Fibroblast of lung (primary cell): ENCODE data around the gene TAF1D.

Source experiments
- CTCF ChIP-seq, 2 donors: IDR thresholded peaks in 1 of 2; conservative IDR thresholded peaks in 1 of 2; 1 replicate in 1 of 2; 2 replicates in 1 of 2; pipeline ENCODE4 v1.5.1; 2011 to 2012; ENCODE audit warnings: low read length in 2 of 2, control low read depth in 1 of 2, inconsistent platforms in 1 of 2, low read depth in 1 of 2, mild to moderate bottlenecking in 1 of 2
- EZH2 ChIP-seq: IDR thresholded peaks from 2 replicates; pipeline ENCODE4 v1.5.1; 2012; ENCODE audit warnings: low read length, control low read depth, mild to moderate bottlenecking; ENCODE audit errors: missing control alignments

GRCh38 chr11:93744669-93745004 lies 3.3 kb upstream of the TAF1D start:
- no peak for TF ChIP-seq CTCF (conservative IDR thresholded peaks at IDR 0.05 in 1 of 2, IDR thresholded peaks at IDR 0.05 in 1 of 2; ENCODE audit: low read depth in 1 of 2, low read length in 2 of 2)
- no peak for TF ChIP-seq EZH2
